Spleen (tissue), 11 donors: Measurements from ENCODE around the gene IPO4. TPM values are rescaled to one million over a fixed set of nuclear protein-coding genes. Genes with fewer than 3 reads are reported as not detected.

Experiments
- DNase-seq: peaks from one replicate; pipeline ENCODE4 v3.0.0-alpha.2; 2020
- H3K27ac ChIP-seq, 8 donors: fragments of 200-600 bp; sonication (generic) in 7 of 8; 1 replicate in 4 of 8; 2 replicates in 4 of 8; pipeline versions ENCODE4 v1.5.0 to v1.8.0; 2016 to 2021; ENCODE audit warnings: inconsistent platforms in 4 of 8, mild to moderate bottlenecking in 4 of 8, moderate library complexity in 1 of 8
- H3K27me3 ChIP-seq, 7 donors: fragments of 200-600 bp; sonication (generic) in 6 of 7; replicated peaks in 1 of 7; 1 replicate in 4 of 7; 2 replicates in 3 of 7; pipeline versions ENCODE4 v1.5.0 to v1.8.0; 2016 to 2021; ENCODE audit warnings: inconsistent platforms in 3 of 7, mild to moderate bottlenecking in 1 of 7
- H3K36me3 ChIP-seq, 6 donors: fragments of 200-600 bp; sonication (generic) in 5 of 6; 1 replicate in 4 of 6; 2 replicates in 2 of 6; pipeline versions ENCODE4 v1.5.0 to v1.8.0; 2016 to 2021; ENCODE audit warnings: inconsistent platforms in 2 of 6
- H3K4me1 ChIP-seq, 6 donors: fragments of 200-600 bp; sonication (generic) in 5 of 6; 1 replicate in 3 of 6; 2 replicates in 3 of 6; pipeline versions ENCODE4 v1.5.0 to v1.8.0; 2016 to 2021; ENCODE audit warnings: inconsistent platforms in 3 of 6
- H3K4me3 ChIP-seq, 8 donors: fragments of 200-600 bp; sonication (generic) in 7 of 8; 1 replicate in 4 of 8; 2 replicates in 4 of 8; pipeline versions ENCODE4 v1.5.0 to v1.8.0; 2016 to 2021; ENCODE audit warnings: inconsistent platforms in 4 of 8, mild to moderate bottlenecking in 4 of 8, moderate library complexity in 2 of 8
- H3K9me3 ChIP-seq, 8 donors: fragments of 200-600 bp; sonication (generic) in 7 of 8; 1 replicate in 4 of 8; 2 replicates in 4 of 8; pipeline versions ENCODE4 v1.5.0 to v1.8.0; 2016 to 2021; ENCODE audit warnings: inconsistent platforms in 4 of 8
- POLR2A ChIP-seq, 3 donors: fragments of 450-650 bp; IDR thresholded peaks; one replicate each; pipeline ENCODE4 v1.5.1; 2017; ENCODE audit warnings: antibody characterized with exemption in 3 of 3, mild to moderate bottlenecking in 1 of 3
- POLR2AphosphoS5 ChIP-seq, 3 donors: sonication (generic); formaldehyde crosslinking; IDR thresholded peaks; one replicate each; pipeline ENCODE4 v1.5.1; 2017; ENCODE audit warnings: antibody characterized with exemption in 3 of 3
- WGBS, 5 donors: extraction: QIAGEN DNeasy Blood & Tissue Kit in 3 of 5; methylation state at CpG; one replicate each; pipeline versions ENCODE4 v1.1.5 to v1.1.7; 2013 to 2018; 5-methylcytosine and 5-hydroxymethylcytosine counted together
- intact Hi-C: fragments of 100-400 bp; cut with DNase I; formaldehyde crosslinking; loops from one replicate; pipeline ENCODE4 v1.15.0; 2023; ENCODE audit warnings: low total_unique reads
- polyA plus RNA-seq, 3 donors: library from polyadenylated mRNA; stranded (reverse); fragments of 200-250 nt; gene quantifications; one replicate each; pipeline ENCODE4 v1.2.1, GENCODE V29; 2013
- total RNA-seq, 7 donors: library from RNA; depleted of rRNA in 3 of 7; stranded (reverse); fragments of >200 nt in 3 of 7; fragmentation: NEBNext Ultra II Directional in 4 of 7; extraction: Animal tissue kit (Norgen Biotek cat#: 25700) in 4 of 7; gene quantifications; one replicate each; pipeline versions ENCODE4 v1.1.0 to v1.2.1, GENCODE V29; 2016 to 2021
- TF ChIP-seq, protein P1 (sequence below), 11 experiments: fragments of 200-600 bp in 7 of 11; fragments of 450-650 bp in 4 of 11; sonication (generic) in 4 of 11; IDR thresholded peaks in 8 of 11; conservative IDR thresholded peaks in 3 of 11; 1 replicate in 7 of 11; 2 replicates in 4 of 11; pipeline versions ENCODE4 v1.4.0 to v1.8.0; 2016 to 2021; ENCODE audit warnings: antibody characterized with exemption in 11 of 11, inconsistent platforms in 4 of 11, mild to moderate bottlenecking in 1 of 11
- donor health status: healthy with polysubstance abuse.
- donor health status: DM: no; HTN: no; CAD: no; lungs with moderate emphysema.
- donor health status: DM: no; HTN: no; CAD: no.
- donor health status: Bipolar disorder and iron deficiency.
- donor health status: healthy.
- donor health status: DM: no; HTN: no; CAD: no.
- donor health status: DM: yes; HTN: yes; CAD: no.

The IPO4 gene
- total and polyA plus RNA-seq, 10 donors = 10.0 to 49.7 (median 21.5) TPM

DNA sequence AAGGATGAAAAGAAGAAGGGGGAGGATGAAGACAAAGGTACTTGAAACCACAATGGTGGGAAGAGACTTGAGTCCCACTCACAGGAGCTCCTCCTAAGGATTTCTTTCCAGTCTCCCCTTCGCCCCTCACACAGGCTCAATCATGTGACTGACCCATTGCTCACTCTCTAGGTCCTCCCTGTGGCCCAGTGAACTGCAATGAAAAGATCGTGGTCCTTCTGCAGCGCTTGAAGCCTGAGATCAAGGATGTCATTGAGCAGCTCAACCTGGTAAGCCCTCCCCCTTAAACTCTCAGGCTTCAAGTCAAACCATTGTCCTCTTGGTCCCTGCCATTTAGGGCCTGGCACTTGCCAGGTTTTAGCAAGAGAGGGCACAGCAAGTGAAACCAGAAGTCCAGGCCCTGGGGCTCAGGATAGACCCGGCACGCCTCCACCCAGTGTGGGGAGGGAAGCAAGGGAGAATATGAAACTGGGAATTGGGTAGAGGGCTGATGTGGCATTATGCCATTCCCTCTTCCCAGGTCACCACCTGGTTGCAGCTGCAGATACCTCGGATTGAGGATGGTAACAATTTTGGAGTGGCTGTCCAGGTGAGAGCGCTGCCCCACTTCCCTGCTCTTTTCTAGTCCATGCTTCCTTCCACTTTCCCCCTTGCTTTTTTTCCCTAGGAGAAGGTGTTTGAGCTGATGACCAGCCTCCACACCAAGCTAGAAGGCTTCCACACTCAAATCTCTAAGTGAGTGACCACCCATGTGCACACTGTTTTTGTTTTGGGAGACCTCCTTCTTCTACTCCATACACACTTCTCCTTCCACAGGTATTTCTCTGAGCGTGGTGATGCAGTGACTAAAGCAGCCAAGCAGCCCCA, 50.9 kb downstream of the IPO4 start:
- Histone ChIP-seq H3K27ac (peak overlapping the region in 5 of 8 donors; percentile 92 to 99 (median 97)), H3K4me1 (peaks cover 41 to 82% (median 63%) of the 10 kb centered on the region in 6 donors), H3K27me3 (no peaks in the 10 kb centered on the region), H3K9me3 (no peaks in the 10 kb centered on the region), H3K4me3 (peak overlapping the region in 4 of 8 donors; percentile 11 to 97 (median 82)), H3K36me3 (peaks cover 3 to 38% (median 25%) of the 10 kb centered on the region in 6 donors)
- DNase-seq = peak; percentile 69
- WGBS, 5 donors = 86 to 94% (median 88%) methylated on average over 8 of the region's 8 CpGs
- no peak for TF ChIP-seq POLR2A (IDR thresholded peaks at IDR 0.05)
- TF ChIP-seq POLR2AphosphoS5 (IDR thresholded peaks at IDR 0.05) = no peak
- TF ChIP-seq, protein P1, sequence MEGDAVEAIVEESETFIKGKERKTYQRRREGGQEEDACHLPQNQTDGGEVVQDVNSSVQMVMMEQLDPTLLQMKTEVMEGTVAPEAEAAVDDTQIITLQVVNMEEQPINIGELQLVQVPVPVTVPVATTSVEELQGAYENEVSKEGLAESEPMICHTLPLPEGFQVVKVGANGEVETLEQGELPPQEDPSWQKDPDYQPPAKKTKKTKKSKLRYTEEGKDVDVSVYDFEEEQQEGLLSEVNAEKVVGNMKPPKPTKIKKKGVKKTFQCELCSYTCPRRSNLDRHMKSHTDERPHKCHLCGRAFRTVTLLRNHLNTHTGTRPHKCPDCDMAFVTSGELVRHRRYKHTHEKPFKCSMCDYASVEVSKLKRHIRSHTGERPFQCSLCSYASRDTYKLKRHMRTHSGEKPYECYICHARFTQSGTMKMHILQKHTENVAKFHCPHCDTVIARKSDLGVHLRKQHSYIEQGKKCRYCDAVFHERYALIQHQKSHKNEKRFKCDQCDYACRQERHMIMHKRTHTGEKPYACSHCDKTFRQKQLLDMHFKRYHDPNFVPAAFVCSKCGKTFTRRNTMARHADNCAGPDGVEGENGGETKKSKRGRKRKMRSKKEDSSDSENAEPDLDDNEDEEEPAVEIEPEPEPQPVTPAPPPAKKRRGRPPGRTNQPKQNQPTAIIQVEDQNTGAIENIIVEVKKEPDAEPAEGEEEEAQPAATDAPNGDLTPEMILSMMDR (IDR thresholded peaks at IDR 0.05 in 8 of 11, conservative IDR thresholded peaks at IDR 0.05 in 3 of 11) = no peak
- intact Hi-C loops = no loop called here

DNA sequence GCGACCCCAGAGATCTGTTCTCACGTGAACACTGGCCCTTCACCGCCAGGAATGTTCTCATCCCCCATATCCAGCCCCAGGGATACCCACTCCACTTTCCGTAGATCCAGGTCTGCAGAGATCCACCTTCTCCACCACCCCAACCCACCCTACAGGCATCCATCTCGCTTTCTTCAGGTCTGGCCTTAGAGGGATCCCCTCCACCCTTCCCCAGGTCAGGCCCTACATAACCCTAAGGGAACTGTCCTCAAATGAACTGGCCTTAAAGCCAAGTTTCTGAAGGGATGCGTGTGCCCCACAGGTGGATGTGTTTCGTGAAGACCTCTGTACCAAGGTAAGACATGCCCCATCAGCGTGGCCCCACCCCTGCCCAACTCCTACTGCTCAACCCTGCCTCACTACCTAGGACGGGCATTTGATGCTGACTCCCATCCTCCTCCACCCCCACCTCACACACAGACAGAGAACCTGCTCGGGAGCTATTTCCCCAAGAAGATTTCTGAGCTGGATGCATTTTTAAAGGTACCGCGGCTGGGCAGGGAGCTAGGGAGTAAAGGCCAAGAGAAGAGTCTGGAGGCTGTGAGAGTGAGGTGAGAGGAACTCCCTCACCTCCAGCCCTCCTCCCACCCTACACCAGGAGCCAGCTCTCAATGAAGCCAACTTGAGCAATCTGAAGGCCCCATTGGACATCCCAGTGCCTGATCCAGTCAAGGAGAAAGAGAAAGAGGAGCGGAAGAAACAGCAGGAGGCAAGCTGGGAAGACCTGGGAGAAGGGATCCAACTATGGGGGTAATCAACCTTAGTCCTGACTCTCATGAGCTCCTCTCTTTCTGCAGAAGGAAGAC, 51.7 kb downstream of the IPO4 start:
- H3K4me1 ChIP-seq = peaks cover 40 to 82% (median 63%) of the 10 kb centered on the region in 6 donors
- intact Hi-C loops = no loop called here
- WGBS, 5 donors = 28 to 44% (median 32%) methylated on average over 13 of the region's 13 CpGs
- TF ChIP-seq, protein P1 (IDR thresholded peaks at IDR 0.05 in 8 of 11, conservative IDR thresholded peaks at IDR 0.05 in 3 of 11) = no peak
- TF ChIP-seq POLR2A (IDR thresholded peaks at IDR 0.05) = no peak
- TF ChIP-seq POLR2AphosphoS5 (IDR thresholded peaks at IDR 0.05) = no peak
- peak overlapping the region; percentile 72 to 98 (median 92) for H3K4me3 ChIP-seq
- H3K36me3 ChIP-seq = peaks cover 3 to 36% (median 25%) of the 10 kb centered on the region in 6 donors
- no peaks in the 10 kb centered on the region for H3K9me3 ChIP-seq
- peak overlapping the region; percentile 92 to 99 (median 97) for H3K27ac ChIP-seq
- no peaks in the 10 kb centered on the region for H3K27me3 ChIP-seq
- peak; percentile 76 for DNase-seq

DNA sequence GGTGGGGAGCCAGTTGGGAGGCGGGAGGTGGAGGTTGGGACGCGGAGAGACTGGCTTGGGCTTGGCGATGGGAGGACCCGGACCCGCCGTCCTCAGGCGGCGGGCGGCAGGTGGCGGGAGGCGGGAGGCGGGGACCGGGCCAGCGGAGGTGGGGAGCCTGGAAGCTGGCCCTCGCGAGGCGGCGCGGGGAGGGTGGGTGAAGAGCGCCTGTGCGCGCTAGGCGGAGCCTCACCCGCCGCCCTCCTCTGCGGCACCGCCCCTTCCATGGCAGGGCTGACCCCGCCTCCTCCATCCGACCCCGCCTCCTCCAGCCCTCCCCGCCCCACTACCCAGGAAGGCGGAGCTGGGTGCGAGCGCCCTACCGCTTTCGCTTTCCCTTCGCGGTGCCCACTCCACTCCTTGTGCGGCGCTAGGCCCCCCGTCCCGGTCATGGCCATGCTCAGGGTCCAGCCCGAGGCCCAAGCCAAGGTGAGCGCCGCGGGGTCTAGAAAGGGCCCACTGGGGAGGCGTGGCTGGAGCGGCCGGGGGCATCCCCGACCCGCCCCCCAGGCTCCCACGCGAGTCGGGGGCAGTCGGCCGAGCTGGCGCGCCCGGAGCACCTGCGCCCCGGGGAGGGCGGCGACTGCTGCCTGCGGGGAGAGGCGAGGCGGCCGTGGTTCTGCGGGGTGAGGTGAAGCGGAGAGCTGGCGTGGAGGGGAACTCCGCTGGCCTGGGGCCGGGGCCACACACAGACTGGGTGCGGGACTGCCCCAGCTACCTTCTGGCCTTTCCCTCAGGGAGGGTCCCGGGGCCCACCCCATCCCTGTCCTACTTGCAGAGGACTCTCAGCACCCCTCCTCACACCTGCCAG, 52.6 kb downstream of the IPO4 start, which contains the start of gene PSME1:
TSS of gene PSME1 (plus strand) at position 361 of the 850 bp plus-strand sequence. CDS start at position 430, 69 bp downstream.
- Histone ChIP-seq H3K9me3 (no peaks in the 10 kb centered on the region), H3K27me3 (no peaks in the 10 kb centered on the region), H3K27ac (peak within 1 kb of the TSS; percentile 92 to 99 (median 97)), H3K4me3 (peak within 1 kb of the TSS; percentile 72 to 98 (median 92)), H3K4me1 (peaks cover 40 to 87% (median 66%) of the 10 kb centered on the region in 6 donors), H3K36me3 (peaks cover 3 to 36% (median 25%) of the 10 kb centered on the region in 6 donors)
- peak; percentile 91 to 94 (median 94) for TF ChIP-seq POLR2AphosphoS5 (IDR thresholded peaks at IDR 0.05)
- TF ChIP-seq POLR2A (IDR thresholded peaks at IDR 0.05) = peak in 1 of 3 donors; percentile 44
- TF ChIP-seq, protein P1 (IDR thresholded peaks at IDR 0.05 in 8 of 11, conservative IDR thresholded peaks at IDR 0.05 in 3 of 11) = peak in 6 of 11 experiments; percentile 15 to 63 (median 29)
- intact Hi-C loops = no loop called here
- 0 to 1% (median 1%) methylated on average over 45 to 75 of the region's 75 CpGs for WGBS, 5 donors
- DNase-seq = peak; percentile 99
